ENCODE results near the gene DEFB110. TPM values are rescaled to one million over a fixed set of nuclear protein-coding genes. Genes with fewer than 3 reads are reported as not detected.
A peak's percentile ranks its signal among the peaks of the same experiment; 100 is the strongest.

DEFB110 gene
- not detected for total RNA-seq

DNA sequence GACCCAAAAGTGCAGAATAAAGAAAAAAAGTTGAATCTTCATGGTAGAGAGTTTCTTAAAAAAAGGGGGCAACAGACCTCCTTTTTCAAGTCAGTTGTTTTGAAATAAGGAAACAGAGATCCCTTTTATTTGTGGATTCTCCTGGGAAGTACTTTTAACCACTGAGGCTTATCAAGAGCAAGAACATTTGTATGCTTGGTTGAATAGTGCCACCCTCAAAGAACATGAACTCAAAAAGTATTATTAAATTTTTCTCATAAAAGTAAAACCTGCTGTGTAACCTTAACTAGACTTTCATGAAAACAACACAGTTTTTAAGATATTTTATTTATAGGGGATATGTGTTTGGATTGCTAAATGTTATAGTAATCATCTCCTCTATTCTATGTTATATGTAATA lies at the start of gene DEFB110:
DEFB110 (minus strand) TSS at position 101 of the 400 bp plus-strand sequence; CDS start at position 42, 59 bp downstream.
- DNase-seq (ENCODE audit: low spot score) (no peak), ATAC-seq (no peak)

DNA sequence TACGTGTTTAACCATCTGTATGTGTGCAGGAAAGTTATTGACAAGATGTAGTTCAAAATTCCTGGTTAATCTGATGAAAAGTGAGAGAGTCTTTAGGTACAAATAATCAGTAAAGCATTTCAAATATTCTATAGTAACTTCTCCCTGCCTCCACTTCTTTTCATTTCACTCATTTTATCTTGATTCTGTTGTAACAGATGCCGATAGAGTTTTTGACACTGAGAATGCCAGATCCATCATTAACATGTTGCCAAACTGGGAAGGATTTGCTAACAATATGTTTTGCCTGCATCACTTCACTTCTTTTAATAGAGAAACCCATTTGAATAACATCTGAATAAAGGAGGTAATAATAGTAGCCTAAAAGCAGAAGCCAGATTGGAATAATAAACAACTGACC lies 48.3 kb upstream of the DEFB110 start:
- no peak for DNase-seq (ENCODE audit: low spot score)
- ATAC-seq, result no peak

DNA sequence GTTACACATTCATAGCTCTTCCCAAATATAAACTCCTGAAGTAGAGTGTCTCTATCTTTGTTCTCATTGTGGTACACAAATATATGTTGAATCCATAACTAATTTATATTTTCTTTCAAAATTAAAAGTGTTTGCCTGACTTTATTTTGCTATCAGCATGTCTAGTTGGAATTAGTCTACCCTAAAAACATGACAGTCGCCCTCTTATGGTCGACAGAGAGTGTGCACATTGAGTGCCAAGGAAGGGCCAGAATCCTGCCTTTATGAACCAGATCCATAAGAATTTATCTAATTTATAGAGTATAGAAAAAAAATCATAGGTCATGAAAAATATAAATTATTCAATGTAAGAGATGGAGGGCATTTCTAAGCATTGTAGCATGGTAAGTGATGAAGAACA lies 40.3 kb upstream of the DEFB110 start:
- DNase-seq (ENCODE audit: low spot score) (no peak), ATAC-seq (no peak)

DNA sequence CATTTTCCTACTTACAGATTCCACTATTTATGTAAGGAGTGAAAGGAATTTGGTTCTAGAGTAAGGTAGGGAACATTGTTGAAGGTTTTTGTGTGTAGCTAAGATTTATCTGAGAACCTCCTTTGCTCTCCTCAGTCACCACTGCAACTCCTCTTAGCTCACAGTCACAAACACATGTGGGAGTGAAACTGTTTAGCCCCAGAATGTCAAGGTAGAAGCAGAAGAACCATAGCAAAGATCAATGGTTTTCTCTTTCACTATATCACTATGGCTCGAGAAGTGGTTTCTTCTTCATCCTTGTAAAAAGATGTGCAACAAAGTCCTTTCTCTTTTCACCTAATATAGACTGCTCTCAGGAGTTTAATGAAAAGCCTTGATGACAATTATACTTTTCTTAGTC lies 34.4 kb upstream of the DEFB110 start:
- ATAC-seq (no peak), DNase-seq (ENCODE audit: low spot score) (no peak)

DNA sequence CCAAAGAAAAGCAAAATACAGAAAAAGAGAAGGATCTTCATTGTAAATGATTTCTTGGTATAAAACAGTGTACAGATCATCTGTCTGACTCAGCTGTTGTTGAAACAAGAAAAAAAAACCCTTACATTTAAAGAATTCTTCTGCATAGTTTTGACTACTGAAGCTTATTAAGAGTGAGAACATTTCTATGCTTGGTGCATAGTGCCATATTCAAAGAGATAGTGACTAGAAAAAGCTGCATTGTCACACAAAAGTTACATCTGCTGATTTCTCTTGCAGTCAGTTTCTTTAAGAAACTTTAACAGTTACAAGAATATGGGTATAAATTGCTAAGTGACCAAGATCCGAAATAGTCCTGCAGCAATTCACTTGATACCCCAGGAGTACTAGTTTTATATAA lies 28.0 kb upstream of the DEFB110 start, which contains the start of gene DEFB112:
DEFB112 (minus strand) TSS at position 101 of the 400 bp plus-strand sequence; CDS start at position 41, 60 bp downstream.
- DNase-seq (ENCODE audit: low spot score) (no peak), ATAC-seq (no peak)

DNA sequence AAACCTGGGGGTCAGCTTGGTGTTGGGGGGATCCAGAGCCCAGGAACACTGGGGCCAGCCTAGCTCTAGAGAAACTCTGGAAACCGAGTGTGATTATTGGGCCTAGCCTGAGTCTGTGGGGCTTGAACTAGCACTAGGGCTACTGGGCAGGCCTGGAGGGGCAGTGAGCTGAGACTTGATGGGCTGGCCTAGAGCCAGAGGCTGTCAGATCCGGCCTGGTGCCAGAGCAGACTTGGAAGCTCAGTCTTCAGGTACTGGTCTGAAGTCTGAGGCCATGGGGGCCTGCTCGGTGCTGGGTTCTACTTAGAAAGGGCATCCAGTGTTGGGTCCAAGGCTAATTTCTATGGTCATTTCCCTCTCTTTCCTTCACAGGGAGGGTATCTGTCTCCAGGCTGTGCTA lies 25.2 kb upstream of the DEFB110 start:
- DNase-seq (ENCODE audit: low spot score) (no peak), ATAC-seq (no peak)

DNA sequence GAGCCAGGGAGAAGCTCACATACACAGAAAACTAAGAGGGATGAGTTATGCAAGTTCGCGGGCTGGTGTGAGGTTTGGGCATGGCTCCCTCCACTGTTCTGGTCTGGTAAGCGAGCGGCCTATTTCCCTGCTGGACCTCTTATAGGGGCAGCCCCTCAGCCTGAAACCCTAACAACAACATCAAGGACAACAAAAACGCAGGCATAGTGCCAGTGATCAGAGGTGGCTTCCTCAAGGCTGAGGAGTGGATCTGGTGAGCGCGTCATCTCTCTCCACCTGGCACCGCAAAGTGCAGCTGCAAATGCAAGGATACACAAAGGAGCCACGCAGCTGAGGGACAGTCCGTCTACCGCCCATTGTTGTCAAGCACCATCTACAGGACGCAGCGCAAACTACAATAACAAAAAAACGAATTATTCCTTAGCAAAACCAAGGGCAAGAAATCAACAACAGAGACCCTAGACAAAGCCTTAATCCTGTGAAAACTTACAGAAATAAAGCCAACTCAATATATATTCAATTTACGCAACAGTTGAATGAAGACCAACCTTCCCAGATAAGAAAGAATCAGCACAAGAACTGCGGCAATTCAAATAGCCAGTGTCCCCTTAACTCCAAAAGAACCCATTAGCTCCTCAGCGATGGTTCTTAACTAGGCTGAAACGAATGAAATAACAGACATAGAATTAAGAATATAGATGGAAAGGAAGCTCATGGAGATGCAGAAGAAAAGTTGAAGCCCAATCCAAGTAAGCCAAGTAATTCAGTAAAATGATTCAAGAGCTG lies 9.2 kb upstream of the DEFB110 start:
- DNase-seq (ENCODE audit: low spot score), result no peak

DNA sequence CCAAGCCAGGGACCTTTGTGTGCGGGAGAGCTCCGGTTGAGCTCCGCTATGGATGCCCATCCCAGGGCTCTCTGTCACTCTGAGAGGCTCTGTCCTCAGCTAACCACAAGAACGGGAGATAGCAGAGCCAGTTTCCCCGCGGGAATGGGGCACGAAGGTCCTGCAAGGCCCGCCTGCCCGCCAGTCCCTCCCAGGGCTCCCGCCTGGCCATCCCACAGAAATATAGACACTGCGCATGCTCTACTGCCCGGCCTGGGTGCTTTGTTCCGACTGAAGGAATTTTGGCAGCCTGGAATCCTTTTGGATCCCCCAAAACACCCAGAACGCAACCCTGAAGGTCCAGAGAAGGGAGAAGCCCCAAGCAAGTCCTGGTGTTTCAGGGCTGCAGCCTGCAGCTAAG lies 8.6 kb upstream of the DEFB110 start:
- no peak for DNase-seq (ENCODE audit: low spot score)
- no peak for ATAC-seq

More for the DNA sequence above, 9.2 kb upstream of the DEFB110 start:
- peak; percentile 53 for ATAC-seq

DNA sequence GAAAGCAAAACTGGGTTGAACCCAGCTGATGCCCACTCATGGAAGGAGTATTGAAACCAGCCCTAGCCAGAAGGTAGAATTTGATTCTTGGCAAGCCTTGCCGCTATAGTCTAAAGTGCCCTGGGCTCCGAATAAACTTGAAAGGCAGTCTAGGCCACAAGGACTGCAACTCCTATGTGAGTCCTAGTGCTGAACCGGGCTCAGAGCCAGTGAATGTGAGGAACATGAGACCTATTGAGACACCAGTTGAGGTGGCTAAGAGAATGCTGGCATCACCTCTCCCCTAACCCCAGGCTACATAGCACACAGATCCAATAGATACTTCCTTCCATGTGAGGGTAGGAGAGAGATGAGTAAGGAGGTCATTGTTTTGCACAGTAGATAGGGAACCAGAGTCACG lies 3.5 kb upstream of the DEFB110 start:
- ATAC-seq (no peak), DNase-seq (ENCODE audit: low spot score) (no peak)

DNA sequence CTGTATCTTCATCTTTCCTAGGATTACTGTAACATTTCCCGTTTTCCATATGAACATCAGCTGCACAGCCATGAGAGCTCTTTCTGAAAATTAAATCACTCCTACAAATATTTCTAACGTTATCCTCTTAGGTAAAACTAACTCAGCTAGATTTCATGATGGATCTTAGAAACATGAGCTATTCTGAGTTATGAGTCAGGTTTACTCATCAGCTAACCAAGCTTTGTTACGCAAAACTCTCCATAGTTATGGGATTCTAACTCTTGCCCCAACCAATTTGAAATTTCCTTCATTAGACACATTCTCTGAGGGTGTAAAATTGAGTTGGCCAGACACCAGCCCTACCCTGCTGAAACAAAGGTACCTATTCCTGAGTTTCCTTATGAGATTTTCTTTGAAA lies 14.0 kb downstream of the DEFB110 start:
- ATAC-seq (no peak), DNase-seq (ENCODE audit: low spot score) (no peak)

DNA sequence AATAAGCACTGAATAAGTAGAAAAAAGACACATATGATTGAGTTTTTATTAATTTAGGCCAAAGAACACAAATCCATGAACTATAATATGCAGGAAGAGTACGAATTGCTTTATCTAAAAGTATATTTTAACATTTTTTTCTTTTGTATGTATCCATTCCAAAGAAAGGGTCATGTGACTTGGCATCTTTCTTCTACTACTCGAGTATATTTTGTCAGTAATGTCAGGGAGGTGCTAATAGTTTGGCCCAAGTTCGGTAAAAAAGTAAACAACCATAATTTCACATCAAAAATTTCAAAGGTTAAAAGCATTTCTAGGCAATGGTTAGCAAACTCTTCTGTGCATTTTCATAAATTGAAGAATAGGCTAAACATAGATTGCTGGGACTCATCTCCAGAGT lies 18.7 kb downstream of the DEFB110 start:
- ATAC-seq (no peak), DNase-seq (ENCODE audit: low spot score) (no peak)

DNA sequence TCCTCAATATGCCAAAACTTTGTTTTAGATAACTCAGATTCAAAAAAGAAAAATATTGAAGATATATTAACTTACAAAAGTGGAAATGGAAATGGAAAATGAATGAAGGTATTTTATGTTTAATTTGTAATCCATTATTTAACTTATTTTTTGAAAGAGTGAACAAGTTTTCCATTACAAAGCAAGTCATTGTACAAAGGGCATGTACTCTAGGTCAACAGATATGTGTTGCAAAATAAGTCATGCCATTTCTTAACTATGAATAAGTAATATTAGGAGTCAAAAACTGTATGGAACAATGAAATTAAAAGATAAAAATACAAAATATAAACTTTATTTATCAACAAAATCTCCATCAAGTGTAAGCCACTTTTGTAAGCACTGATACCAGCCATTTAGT lies 26.5 kb downstream of the DEFB110 start:
- peak; percentile 52 for ATAC-seq
- DNase-seq (ENCODE audit: low spot score), result no peak

DNA sequence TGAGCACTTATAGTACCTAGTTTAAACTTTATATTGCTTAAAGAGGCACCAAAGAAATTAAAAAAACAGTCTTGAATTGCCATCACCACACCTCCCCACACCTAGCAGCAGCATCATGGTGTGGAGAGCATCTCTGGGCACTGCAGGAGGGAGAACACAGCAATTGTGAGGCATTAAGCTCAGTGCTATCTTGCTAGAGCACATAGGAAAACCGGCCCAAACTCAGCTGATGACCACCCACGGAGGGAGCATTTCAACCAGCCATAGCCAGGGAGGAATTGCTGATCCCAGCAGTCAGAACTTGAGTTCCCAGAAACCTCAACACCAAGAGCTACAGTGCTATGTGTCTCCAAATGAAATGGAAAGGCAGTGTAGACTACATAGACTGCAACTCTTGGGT lies 32.9 kb downstream of the DEFB110 start:
- ATAC-seq (no peak), DNase-seq (ENCODE audit: low spot score) (no peak)

DNA sequence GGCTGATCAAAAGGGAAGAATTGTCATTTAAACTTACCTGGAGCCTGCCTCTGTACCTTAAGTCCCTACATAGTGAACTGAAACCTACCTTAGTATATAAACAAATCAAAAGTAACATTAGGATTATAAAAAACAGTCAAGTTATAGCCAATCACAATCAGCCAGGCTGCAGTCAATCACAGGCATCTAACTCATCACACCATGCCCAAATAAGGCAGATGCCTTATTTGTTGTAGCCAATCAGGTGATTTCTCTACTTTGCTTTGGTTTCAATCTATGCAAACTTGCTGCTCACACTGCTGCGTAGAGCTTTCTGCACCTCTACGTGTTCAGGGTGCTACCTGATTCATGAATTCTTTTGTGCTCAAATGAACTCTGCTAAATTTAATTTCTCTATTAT lies 34.0 kb downstream of the DEFB110 start:
- ATAC-seq, result no peak
- DNase-seq (ENCODE audit: low spot score), result no peak

DNA sequence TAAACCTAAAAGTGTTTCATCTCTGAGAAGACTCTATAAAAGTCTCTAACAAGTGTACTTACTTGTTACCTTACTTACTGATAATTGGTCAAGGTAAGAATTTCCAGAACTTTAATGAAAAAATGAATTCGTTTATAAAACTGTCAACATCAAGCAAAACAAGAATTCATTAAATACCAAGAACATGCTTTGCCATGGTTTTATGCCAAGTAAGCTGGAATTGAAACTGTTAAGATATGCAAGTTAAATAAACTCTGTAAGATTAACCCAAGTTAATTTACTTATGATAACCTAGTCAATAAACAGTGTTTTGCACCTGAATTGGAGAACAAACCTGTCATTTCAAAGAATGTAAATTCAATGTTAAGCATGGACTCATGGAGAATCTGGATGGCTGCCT lies 35.2 kb downstream of the DEFB110 start:
- DNase-seq (ENCODE audit: low spot score) (no peak), ATAC-seq (no peak)

DNA sequence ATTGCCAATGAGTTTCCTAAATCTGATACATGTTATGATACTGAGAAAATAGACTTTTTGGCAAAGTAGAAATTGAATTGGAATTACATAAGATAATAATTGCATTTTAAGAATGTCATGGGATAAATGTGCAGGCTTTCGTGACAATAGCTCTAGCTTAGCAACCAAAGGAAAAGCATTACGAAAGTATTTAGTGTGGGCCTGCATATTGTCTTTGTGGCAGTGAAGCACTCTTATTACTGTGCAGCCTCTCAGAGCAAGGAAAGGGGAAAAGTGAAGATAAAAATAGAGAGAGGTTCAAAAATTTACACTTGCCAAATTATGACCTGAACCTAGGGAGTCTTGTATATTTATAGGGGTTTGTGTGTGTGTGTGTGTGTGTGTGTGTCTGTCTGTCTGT lies 39.7 kb downstream of the DEFB110 start:
- DNase-seq (ENCODE audit: low spot score) (no peak), ATAC-seq (no peak)

DNA sequence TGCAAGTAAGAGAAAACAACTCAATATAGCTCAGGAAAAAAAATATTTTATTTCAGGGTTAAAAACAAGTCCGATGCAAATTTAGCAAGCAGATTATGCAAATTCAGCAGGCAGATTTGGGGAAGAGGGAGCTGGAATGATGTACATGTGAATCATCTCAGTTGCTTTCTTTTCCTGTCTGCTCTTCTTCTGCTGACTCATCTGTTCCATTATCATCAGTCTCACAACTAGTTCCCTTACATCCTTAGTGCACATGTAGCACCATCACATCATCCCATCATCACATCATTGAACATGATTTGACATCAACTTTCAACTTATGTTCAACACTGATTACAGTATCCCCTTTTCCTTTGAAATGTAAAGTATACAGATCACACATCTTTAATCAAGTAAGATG lies 40.9 kb downstream of the DEFB110 start:
- DNase-seq (ENCODE audit: low spot score) (no peak), ATAC-seq (no peak)

DNA sequence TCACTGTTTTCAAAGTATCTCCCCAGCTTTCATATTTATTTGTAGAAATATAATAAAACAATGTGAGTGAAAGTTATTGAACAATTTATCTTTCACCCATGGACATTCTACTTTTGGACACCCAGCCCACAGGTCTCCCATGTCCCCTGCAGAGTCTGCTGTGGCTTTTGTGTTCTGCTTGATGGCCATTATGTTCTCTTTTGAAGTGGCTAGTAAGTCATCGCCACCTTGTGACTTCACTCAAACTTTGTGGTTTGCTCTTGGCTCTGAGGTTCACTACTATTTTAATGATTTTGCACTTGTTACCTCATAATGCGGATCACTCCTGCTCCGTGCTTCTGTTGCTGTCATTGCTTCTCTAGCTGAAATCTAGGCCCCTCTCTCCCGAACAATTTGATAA lies 42.2 kb downstream of the DEFB110 start:
- ATAC-seq, result no peak
- DNase-seq (ENCODE audit: low spot score), result no peak

DNA sequence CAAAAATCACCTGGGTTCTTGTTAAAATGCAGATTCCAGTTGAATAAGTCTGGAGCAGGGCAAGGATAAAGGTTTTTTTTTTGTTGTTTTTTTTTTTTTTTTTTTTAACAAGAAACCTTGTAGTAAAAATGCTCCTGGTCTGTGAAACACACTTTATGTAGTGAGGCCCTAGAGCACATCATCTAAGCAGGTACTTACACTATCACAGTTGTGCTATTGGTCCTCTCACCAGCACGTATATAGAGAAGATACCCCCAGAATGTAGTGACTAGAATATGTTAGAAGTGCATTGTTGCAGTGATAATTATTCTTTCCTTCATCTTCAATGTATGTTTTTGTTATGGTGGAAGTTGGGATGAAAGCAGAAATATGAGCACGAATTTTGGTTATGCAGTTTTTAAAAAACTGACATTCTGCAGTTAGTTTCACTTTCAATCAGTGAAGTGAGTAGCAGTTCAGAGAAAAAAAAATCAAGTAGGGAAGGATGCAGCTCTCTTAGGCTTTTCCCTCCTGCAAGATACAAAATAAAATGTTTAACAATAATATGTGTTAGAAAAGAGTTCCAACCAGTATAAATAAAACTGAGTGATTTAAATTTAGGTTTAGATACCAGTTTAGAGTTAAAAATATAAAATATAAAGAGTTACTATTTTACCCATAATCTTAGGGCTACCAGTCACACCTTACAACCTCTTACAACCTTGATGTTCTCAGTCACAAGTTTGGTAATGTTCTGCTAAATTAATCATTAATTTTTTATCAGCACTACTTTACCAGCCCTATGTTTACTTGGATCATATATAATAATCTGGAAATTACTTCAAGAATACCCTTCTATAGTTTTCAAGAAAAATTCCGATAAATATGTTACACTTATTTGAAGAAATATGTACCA lies 43.2 kb downstream of the DEFB110 start:
- no peak for DNase-seq (ENCODE audit: low spot score)
- peak; percentile 52 for ATAC-seq

DNA sequence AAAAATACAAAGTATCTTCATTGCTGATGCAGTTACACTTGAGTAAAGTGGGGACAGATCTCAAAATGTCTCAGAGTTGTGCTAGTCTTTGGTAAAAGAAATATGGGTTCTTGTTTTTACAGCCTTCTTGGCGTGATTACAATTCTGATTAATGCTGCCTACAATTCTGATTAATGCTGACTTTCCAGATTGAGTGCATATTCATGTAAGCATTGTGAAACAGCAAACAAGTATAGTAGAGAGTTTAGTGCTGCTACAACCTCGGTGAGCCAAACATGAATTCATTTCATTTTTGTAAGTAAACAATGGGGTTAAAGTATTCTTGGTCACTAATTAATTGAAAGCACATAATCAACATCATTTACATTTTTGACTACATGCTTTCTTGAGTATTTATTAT lies 52.2 kb downstream of the DEFB110 start, which contains the start of gene DEFB113:
DEFB113 (minus strand) TSS at position 21 of the 400 bp plus-strand sequence; CDS start at position 21, 0 bp downstream.
- no peak for DNase-seq (ENCODE audit: low spot score)
- ATAC-seq, result no peak
